ENCODE data around the gene SPATA31A7.
"Not testable (repeated sequence)": the region's sequence is repeated elsewhere in the genome, so short reads cannot be mapped to it uniquely, and the experiment has no call there.

Gene SPATA31A7

GRCh38 chr9:61189736-61190135 lies at the start of gene SPATA31A7:
Gene SPATA31A7, plus strand, starts transcription at chr9:61190036. Its CDS starts 29 bp downstream, at chr9:61190065.
- H3K27ac ChIP-seq; intact Hi-C loops (cut with DNase I; ENCODE audit: low total_unique reads); H3K36me3 ChIP-seq; H3K27me3 ChIP-seq; H3K4me3 ChIP-seq; H3K9me3 ChIP-seq; H3K4me1 ChIP-seq; DNase-seq: not testable (repeated sequence)

- H3K4me3 ChIP-seq; DNase-seq; H3K27ac ChIP-seq; intact Hi-C loops (cut with DNase I; ENCODE audit: low total_unique reads); H3K9me3 ChIP-seq; H3K27me3 ChIP-seq; H3K36me3 ChIP-seq; H3K4me1 ChIP-seq: not testable (repeated sequence)
Measured at GRCh38 chr9:61226438-61226837, 36.6 kb downstream of the SPATA31A7 start.
